Cardiac septum (tissue), 1 donor: ENCODE data around the gene SLAMF1. TPM values are rescaled to one million over a fixed set of nuclear protein-coding genes. Genes with fewer than 3 reads are reported as not detected.
"Not testable (repeated sequence)": the region's sequence is repeated elsewhere in the genome, so short reads cannot be mapped to it uniquely, and the experiment has no call there.

Experiments
- DNase-seq: peaks from one replicate; pipeline ENCODE4 v3.0.0-alpha.2; 2020; ENCODE audit warnings: low spot score
- intact Hi-C: fragments of 100-400 bp; cut with DNase I; formaldehyde crosslinking; loops from one replicate; pipeline ENCODE4 v1.14.0; 2022
- long read RNA-seq: library from polyadenylated mRNA; unstranded; transcript quantifications from one replicate; pipeline ENCODE4 v2.0.0, GENCODE V29; 2021
- total RNA-seq: library from RNA; stranded (reverse); fragmentation: NEBNext Ultra II Directional; extraction: Animal tissue kit (Norgen Biotek cat#: 25700); gene quantifications from one replicate; pipeline ENCODE4 v1.2.1, GENCODE V29; 2021
- donor health status: DM: no; HTN: no; CAD: no.

Gene SLAMF1, protein sequence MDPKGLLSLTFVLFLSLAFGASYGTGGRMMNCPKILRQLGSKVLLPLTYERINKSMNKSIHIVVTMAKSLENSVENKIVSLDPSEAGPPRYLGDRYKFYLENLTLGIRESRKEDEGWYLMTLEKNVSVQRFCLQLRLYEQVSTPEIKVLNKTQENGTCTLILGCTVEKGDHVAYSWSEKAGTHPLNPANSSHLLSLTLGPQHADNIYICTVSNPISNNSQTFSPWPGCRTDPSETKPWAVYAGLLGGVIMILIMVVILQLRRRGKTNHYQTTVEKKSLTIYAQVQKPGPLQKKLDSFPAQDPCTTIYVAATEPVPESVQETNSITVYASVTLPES
- 1.0 TPM for total RNA-seq
- long read RNA-seq, full-length matches to known transcripts = 1 of 1 reads
- long read RNA-seq, partial matches to known transcripts = 0 of 1 reads
- long read RNA-seq, other reads (novel, unspliced or antisense) = 0 of 1 reads

DNA sequence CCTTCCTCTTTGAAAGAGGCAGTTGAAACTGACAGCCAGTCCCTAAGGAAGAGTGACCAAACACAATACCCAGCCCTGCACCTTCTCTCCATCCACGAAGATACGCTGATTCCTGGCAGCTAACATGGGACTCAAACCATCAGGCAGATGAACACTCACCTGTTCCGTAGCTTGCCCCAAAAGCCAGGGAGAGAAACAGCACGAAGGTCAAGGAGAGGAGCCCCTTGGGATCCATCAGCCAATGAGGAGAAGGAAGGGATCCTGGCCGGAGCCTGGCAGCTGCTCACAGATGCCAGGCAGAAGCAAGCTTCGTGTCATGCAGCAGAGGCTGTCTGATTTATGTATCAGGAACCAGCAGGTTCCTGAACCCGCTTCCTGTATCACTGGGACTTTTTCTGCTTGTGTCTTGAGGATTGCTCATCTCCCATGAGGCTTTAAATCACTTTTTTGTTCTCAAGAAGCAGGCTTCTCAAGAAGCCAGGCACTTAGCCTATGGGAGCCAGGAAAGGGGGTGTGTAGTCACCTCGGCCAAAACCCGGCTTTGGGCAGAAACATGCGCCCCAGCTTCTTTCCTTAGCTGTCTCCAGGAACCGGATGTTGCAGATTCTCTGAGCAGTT, at the start of gene SLAMF1:
Gene SLAMF1, minus strand, starts transcription at position 334 of the 618 bp plus-strand sequence. Its CDS starts 99 bp downstream, at position 235.
- no peak for DNase-seq
- intact Hi-C loops = no loop called here

- intact Hi-C loops, DNase-seq: not testable (repeated sequence)
Observed at GRCh38 chr1:160692390-160692789, 45.5 kb upstream of the SLAMF1 start.

- intact Hi-C loops = no loop called here
- DNase-seq = no peak
Observed at GRCh38 chr1:160685266-160685665, 38.4 kb upstream of the SLAMF1 start.

DNA sequence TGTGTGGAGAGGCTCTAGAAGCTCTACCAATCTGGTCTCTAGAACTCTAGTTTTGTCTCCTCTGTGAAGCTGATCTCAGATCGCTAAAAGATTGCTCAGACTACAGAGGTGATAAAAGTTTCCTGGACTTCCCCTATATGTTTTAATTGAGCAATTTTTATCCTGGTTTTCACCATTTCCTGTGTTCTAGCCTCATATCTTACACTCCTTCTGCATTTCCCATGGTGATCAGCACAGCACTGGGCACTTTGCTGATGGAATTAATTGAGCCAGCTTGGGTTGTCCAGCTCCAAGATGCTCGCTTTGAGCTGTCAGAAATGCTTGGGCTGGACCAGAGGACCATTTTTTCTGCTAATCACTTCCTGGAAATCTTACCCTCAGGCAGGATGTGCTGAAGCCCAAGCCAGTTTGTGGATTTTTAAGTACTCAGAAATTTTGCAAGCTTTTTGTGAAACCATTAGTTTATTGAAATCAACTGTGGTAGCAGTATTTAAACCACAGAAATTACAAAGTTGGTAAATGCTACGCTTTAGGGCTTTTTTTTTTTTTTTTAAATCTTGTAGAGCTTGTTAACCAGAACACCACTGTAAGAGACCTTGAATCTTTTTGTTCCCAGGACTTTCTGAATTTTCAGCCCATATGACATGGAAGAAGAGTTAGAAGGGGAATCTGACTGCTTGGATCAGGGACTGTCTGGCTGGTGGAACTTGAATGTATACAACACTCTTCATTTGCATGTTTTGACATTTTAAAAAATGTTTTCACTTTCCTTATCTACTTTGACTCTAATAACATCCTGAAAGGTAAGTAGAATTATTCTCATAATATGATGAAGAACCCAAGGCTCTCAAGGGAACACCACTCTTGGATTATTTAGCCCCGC, 36.4 kb upstream of the SLAMF1 start:
- intact Hi-C loops = no loop called here
- no peak for DNase-seq

DNA sequence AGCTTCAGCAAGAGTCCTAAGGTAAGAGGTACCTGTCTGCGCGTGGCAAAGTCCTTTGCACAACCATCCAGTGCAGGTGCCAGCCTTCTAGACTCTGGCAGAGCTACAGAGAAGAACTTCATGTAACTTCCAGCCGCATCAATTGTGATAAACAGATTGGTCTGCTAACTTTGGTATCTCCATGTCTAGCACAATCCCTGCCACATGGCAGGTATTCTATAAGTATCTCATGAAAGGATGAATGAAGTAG, 35.0 kb upstream of the SLAMF1 start:
- DNase-seq = no peak
- intact Hi-C loops = no loop called here

GRCh38 chr1:160681066-160681890, 34.4 kb upstream of the SLAMF1 start:
- intact Hi-C loops = no loop called here
- peak; percentile 89 for DNase-seq

DNA sequence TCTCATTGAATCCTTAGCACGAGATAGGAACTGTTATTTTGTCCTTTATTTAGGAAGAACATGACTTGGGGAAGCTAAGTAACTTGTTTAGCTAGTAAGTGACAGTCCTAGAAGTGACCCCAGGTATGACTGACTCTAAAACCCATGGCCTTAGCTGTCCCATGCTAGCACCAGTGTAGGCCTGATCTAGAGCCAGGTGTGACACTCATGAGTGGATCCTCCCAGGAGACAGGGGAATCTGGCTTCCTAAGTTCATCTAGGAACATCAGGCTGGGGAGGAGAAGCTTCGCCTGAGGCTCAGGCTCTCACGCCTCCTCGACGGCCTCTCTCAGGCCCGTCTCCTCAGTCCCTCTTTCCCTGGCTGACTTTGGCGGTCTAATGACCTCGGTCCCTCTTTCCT, 33.6 kb upstream of the SLAMF1 start:
- intact Hi-C loops = no loop called here
- no peak for DNase-seq

- no peak for DNase-seq
- intact Hi-C loops = no loop called here
Observed at GRCh38 chr1:160679893-160680292, 33.0 kb upstream of the SLAMF1 start.

DNA sequence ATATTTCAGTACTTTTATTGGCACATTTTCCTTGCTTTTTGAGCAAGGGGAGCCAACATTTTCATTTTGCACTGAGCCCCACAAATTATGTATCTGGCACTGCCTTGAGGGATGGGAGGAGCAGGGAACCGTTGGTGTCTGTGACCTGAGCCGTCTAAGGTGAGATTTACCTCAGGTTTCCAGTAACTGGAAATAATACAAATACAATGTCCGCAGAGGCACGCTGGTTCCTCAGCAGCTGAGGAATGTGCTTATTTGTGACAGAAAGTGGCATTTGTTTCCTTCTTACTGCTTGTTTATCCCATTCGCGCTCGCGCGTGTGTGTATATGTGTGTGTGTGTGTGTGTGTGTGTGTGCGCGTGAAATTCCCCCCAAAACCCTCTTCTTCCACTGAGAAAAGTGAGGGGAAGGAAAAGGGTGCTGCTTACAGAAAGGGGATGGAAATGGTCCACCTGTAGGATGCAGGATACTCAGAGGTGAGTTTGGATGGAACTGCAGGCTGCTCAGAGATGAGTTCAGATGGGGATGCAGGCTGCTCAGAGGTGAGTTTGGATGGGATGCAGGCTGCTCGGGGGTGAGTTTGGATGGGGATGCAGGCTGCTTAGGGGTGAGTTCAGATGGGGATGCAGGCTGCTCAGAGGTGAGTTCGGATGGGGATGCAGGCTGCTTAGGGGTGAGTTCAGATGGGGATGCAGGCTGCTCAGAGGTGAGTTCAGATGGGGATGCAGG, 30.2 kb upstream of the SLAMF1 start:
- intact Hi-C loops = no loop called here
- DNase-seq = no peak

GRCh38 chr1:160675641-160676410, 29.0 kb upstream of the SLAMF1 start:
- DNase-seq = peak; percentile 85
- intact Hi-C loops = no loop called here

DNA sequence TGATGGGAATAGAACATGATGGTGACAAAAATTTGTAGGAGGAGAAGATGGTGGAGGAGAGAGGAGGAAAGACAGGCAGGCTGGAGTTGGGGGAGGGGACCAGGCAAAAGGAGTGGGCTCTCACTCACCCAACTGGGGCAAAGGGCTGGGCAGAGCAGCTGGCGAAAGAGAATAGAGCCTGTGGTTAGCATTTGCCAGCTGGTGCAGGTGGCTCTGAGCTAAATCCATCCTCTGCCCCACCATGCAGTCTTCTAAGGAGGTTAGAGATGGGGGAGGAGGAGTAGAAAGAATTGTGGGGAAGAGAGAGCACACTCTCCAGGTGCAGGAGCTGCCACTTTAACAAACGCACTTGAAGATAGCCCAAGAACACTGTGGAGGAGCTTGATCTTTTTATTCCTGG, 27.6 kb upstream of the SLAMF1 start:
- no peak for DNase-seq
- intact Hi-C loops = no loop called here

DNA sequence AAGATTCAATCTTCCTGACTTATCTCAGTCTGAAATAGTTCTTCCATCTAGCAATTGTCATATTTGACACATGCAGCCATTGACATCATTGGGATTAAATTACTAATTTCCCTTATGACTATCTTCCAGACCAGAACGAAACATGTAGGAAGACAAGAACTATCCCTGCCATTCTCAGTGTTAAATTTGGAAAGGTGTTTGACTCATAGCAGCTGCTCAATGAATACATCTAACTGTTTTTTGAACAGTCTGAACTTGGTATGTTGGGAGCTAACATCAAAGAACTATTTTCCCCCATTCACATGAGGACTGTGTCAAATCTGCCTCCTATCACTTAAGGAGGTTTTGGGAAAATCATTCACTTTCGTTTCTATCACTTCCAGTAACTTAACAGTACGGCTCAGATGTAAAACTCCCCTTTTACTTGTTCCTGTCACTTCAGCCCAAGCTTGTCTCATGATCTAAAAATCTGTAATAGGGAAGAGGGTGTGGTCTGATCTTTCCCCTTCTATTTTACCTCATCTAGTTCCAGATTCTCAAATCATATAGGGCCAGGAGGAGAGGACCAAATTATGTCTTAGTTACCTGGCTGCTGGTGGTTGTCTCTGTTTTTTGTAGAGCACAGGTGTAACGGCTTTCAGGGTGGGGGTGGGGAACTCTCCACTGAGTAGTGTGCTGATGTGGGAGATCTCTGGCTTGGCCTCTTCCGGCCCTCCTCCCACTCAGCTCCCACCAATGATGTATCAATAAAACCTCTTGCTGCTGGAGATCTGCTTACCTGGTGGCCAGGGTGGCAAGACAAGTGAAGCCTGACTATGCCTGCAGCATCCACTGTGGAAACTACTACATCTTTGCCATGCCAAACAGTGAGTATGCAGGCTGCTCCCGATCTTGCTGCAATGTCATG, 26.2 kb upstream of the SLAMF1 start:
- DNase-seq = no peak
- intact Hi-C loops = no loop called here

DNA sequence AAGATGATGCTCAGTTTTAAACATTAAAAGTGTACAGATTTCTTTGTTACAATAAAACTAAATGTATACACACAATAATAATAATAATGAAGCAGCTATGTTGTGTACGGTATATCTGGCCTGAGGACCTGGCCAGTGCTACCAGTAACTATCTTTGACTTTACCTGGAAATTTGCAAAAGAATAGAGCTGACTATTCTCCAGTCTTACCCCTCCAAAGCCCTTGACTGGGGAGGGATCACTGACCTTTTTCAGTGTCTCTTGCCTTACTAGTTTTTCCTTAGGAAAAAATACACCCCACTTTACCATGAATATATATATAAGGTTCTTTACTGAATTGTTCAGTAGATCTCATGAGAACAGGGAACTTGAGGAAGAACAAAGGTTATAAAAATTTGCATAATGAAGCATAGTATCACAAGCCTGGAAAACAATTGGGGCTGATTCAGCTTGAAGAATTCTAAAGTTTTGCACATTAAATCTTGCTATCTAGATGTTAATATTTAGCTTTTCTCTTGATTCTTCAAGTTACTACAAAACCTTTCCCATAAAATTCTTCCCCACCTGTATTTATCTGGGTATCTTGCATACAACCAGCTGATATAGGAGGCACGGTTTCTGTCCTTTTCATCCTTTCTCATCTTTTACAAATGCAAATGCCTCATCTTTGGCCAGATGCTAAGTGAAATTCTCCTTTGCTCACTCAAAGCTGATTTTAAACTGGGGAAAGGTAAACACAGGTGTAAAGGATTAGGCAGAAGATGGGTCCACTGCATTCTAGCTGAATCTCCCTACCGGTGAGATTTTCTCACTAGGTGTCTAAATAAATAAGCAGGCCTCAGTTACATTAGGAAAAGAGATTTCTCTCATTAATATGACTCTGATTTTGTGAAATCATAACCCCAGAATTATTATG, 25.0 kb upstream of the SLAMF1 start:
- intact Hi-C loops = no loop called here
- DNase-seq = no peak

GRCh38 chr1:160670701-160671100, 23.9 kb upstream of the SLAMF1 start:
- DNase-seq = no peak
- intact Hi-C loops = no loop called here

- intact Hi-C loops = no loop called here
- no peak for DNase-seq
Observed at GRCh38 chr1:160669802-160670201, 23.0 kb upstream of the SLAMF1 start.

- intact Hi-C loops = no loop called here
- DNase-seq = no peak
Observed at GRCh38 chr1:160669276-160669675, 22.4 kb upstream of the SLAMF1 start.
